ENCODE results near the gene INMT. TPM values are rescaled to one million over a fixed set of nuclear protein-coding genes. Genes with fewer than 3 reads are reported as not detected.

The INMT gene
- total and polyA plus RNA-seq, 7 donors: 3.7 to 39.6 (median 9.6) TPM

- Histone ChIP-seq H3K9me3 (no peaks in the 10 kb centered on the region), H3K27me3 (no peaks in the 10 kb centered on the region), H3K36me3 (peaks cover 0 to 45% (median 18%) of the 10 kb centered on the region in 4 donors), H3K27ac (no peak overlapping the region), H3K4me3 (no peak overlapping the region), H3K4me1 (peaks cover 0 to 37% (median 35%) of the 10 kb centered on the region in 4 donors)
- intact Hi-C loops (cut with DNase I): no loop called here
- DNase-seq: no peak
- TF ChIP-seq EP300 (IDR thresholded peaks at IDR 0.05): no peak
- TF ChIP-seq POLR2A (IDR thresholded peaks at IDR 0.05): no peak
- no peak for TF ChIP-seq CTCF (IDR thresholded peaks at IDR 0.05)
- no peak for TF ChIP-seq POLR2AphosphoS5 (IDR thresholded peaks at IDR 0.05)
These were observed 30.8 kb downstream of the INMT start for GRCh38 chr7:30782690-30783089.

- H3K36me3 ChIP-seq: peaks cover 0 to 46% (median 18%) of the 10 kb centered on the region in 4 donors
- H3K4me1 ChIP-seq: peaks cover 0 to 17% (median 6%) of the 10 kb centered on the region in 4 donors
- intact Hi-C loops (cut with DNase I): no loop called here
- no peak overlapping the region for H3K27ac ChIP-seq
- no peaks in the 10 kb centered on the region for H3K27me3 ChIP-seq
- H3K9me3 ChIP-seq: no peaks in the 10 kb centered on the region
- TF ChIP-seq EP300 (IDR thresholded peaks at IDR 0.05): no peak
- no peak for DNase-seq
- WGBS, 2 donors: 38 to 79% methylated on average over 9 of the region's 9 CpGs
- no peak overlapping the region for H3K4me3 ChIP-seq
These were observed 33.9 kb downstream of the INMT start for GRCh38 chr7:30785786-30786185.

- no peaks in the 10 kb centered on the region for H3K9me3 ChIP-seq
- no peak for DNase-seq
- 56 to 88% methylated on average over 1 of the region's 1 CpG for WGBS, 2 donors
- H3K27ac ChIP-seq: no peak overlapping the region
- intact Hi-C loops (cut with DNase I): no loop called here
- no peaks in the 10 kb centered on the region for H3K27me3 ChIP-seq
- peaks cover 0 to 54% (median 23%) of the 10 kb centered on the region in 4 donors for H3K36me3 ChIP-seq
- peaks cover 0 to 11% (median 0%) of the 10 kb centered on the region in 4 donors for H3K4me1 ChIP-seq
- TF ChIP-seq EP300 (IDR thresholded peaks at IDR 0.05) (no peak), POLR2AphosphoS5 (IDR thresholded peaks at IDR 0.05) (no peak), CTCF (IDR thresholded peaks at IDR 0.05) (no peak), POLR2A (IDR thresholded peaks at IDR 0.05) (no peak)
- no peak overlapping the region for H3K4me3 ChIP-seq
These were observed 35.6 kb downstream of the INMT start for GRCh38 chr7:30787486-30787885.

GRCh38 chr7:30788640-30789333, 36.9 kb downstream of the INMT start:
- intact Hi-C loops (cut with DNase I): no loop called here
- Histone ChIP-seq H3K27me3 (no peaks in the 10 kb centered on the region), H3K36me3 (peaks cover 0 to 47% (median 16%) of the 10 kb centered on the region in 4 donors), H3K4me3 (no peak overlapping the region), H3K9me3 (no peaks in the 10 kb centered on the region), H3K27ac (peak overlapping the region in 2 of 4 donors; percentile 49 to 51), H3K4me1 (peaks cover 0 to 11% (median 0%) of the 10 kb centered on the region in 4 donors)
- TF ChIP-seq POLR2A (IDR thresholded peaks at IDR 0.05) (no peak), EP300 (IDR thresholded peaks at IDR 0.05) (no peak), CTCF (IDR thresholded peaks at IDR 0.05) (no peak), POLR2AphosphoS5 (IDR thresholded peaks at IDR 0.05) (no peak)
- no peak for DNase-seq
- 70 to 77% methylated on average over 11 of the region's 11 CpGs for WGBS, 2 donors

GRCh38 chr7:30789334-30789711, 37.4 kb downstream of the INMT start:
- H3K27ac ChIP-seq: peak overlapping the region in 3 of 4 donors; percentile 49 to 55 (median 51)
- peaks cover 0 to 11% (median 0%) of the 10 kb centered on the region in 4 donors for H3K4me1 ChIP-seq
- peaks cover 0 to 44% (median 13%) of the 10 kb centered on the region in 4 donors for H3K36me3 ChIP-seq
- 80 to 87% methylated on average over 3 of the region's 3 CpGs for WGBS, 2 donors
- no peak for DNase-seq
- no peaks in the 10 kb centered on the region for H3K9me3 ChIP-seq
- TF ChIP-seq EP300 (IDR thresholded peaks at IDR 0.05): no peak
- no peak for TF ChIP-seq CTCF (IDR thresholded peaks at IDR 0.05)
- no peak for TF ChIP-seq POLR2AphosphoS5 (IDR thresholded peaks at IDR 0.05)
- TF ChIP-seq POLR2A (IDR thresholded peaks at IDR 0.05): no peak
- H3K4me3 ChIP-seq: no peak overlapping the region
- no peaks in the 10 kb centered on the region for H3K27me3 ChIP-seq
- intact Hi-C loops (cut with DNase I): no loop called here
